GM18517 (cell line): ENCODE results near the gene PDCD10.
A peak's percentile ranks its signal among the peaks of the same experiment; 100 is the strongest.

Source experiments
- ATAC-seq: cut with Tn5 transposase; IDR thresholded peaks from one replicate; pipeline ENCODE4 v1.9.1; 2021; ENCODE audit warnings: mild to moderate bottlenecking, moderate library complexity; ENCODE audit not compliant: unreplicated experiment

Gene PDCD10

GRCh38 chr3:167684388-167684993 lies 50.2 kb downstream of the PDCD10 start:
- peak; percentile 85 for ATAC-seq

GRCh38 chr3:167679526-167679925 lies 55.2 kb downstream of the PDCD10 start:
- ATAC-seq = no peak

GRCh38 chr3:167675848-167676247 lies 58.8 kb downstream of the PDCD10 start:
- ATAC-seq = no peak

GRCh38 chr3:167673221-167673620 lies 61.5 kb downstream of the PDCD10 start:
- ATAC-seq = no peak

DNA sequence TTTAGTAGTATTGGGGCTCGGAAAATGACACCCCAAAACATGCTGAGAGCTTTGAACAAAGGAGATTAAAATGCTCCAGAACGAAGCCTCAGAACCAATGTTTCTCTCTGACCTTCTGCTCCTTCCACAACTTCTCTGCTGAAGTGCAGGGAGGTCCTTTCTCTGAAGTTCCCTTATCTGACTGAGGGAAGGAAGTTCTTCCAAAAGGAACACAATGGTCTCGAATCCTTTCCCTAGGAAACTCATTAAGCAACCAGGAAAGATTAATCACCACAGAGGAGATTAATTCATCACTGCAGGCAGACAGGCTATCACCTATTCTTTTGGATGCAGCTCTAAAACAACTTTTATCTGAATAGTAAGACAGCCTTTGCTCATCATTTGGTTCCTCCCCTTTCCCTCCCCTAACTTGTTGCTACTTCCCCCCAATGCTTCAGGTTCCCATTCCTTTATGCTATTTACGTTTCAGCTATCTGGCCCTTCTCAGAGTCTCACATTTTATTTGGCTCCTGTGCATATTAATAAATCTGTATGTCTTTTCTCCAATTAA lies 62.7 kb downstream of the PDCD10 start:
- ATAC-seq = no peak

DNA sequence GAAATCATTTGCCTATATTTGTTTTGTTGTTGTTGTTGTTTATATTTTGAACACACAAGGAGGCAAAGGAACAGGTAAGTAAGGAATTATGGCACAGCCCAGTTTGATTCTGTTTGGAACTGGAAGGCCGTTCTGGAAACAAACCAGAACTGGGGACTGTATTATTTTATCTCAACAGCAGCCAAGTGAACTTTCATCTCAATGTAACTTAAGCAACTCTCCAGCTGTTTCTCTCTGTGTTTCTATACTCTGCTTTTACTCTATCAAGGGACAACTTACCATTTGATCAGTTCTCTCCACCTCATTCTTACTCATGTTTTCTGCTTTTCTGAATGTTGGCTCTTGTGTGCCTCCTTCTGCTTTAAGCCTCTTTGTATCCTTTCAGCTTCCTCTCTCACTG lies 65.0 kb downstream of the PDCD10 start:
- no peak for ATAC-seq

- ATAC-seq = no peak
Measured at GRCh38 chr3:167668651-167669050, 66.0 kb downstream of the PDCD10 start.

GRCh38 chr3:167666563-167666962 lies 68.1 kb downstream of the PDCD10 start:
- ATAC-seq = no peak

GRCh38 chr3:167662919-167663400 lies 71.7 kb downstream of the PDCD10 start:
- no peak for ATAC-seq

DNA sequence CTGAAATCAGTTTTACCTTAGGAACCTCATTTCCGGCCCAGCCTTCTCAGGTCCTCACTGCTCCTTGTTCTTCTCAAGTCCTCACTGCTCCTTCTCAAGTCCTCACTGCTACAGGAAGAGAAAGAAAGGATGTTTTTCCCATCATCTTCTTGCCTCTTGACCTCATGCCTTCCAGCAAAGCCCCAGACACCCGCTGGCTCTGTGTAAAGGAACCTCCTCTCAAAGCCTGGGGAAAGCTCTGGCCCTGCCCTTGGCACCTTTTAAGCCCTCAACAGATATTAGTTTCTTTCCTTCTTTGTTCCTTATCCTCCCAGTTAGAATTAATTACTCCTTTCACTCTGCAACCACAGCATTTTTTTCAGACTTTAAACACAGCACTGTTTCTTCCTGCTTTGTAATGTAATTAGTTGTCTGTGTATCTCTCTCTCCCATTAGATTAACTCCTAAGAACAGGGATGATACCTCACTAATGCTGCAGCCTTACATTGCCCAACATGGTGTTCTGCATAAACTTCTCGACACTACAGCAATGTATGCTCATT lies 76.9 kb downstream of the PDCD10 start:
- no peak for ATAC-seq

GRCh38 chr3:167656821-167657220 lies 77.9 kb downstream of the PDCD10 start:
- ATAC-seq = no peak

DNA sequence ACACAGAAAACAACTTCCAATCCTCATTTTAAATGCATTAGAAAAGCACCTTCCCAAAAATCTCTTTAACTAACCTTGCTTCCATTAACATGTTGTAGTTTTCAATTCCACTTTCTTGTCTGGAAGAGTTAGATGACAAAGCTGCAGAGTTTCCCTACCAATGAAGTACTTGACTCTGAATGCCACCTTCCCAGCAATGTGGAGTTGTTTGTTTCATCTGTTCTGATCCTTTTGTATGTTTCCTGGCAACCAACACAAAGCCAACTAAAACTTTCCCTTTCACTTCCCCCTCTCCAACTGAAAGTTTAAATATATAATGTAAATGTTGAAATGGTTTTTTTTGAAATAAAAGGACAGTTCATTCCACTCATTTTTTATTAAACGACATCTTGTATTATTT lies 80.9 kb downstream of the PDCD10 start, which contains the start of gene WDR49:
TSS of gene WDR49 (minus strand) at position 183 of the 400 bp plus-strand sequence. CDS start 517 bp downstream, outside the sequence.
- no peak for ATAC-seq

DNA sequence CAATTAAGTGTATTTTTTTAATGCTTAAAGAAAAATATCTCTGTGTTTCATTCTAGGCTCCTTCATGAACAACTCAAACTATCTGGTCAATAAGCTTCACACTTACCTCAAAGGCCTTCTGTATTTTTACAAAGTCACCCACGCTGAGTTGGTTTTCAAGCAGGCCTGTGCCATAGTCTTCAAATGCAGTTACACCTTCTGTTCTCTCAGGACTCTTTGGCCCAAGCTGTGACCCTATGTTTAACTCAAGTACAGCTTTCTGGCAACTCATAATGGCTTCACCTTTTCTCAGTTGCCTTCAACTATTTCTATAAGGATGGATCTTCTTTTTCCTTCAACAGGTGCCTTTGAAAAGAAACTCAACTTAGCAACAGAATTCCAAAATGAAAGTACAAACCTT lies 81.5 kb downstream of the PDCD10 start:
- ATAC-seq = no peak

DNA sequence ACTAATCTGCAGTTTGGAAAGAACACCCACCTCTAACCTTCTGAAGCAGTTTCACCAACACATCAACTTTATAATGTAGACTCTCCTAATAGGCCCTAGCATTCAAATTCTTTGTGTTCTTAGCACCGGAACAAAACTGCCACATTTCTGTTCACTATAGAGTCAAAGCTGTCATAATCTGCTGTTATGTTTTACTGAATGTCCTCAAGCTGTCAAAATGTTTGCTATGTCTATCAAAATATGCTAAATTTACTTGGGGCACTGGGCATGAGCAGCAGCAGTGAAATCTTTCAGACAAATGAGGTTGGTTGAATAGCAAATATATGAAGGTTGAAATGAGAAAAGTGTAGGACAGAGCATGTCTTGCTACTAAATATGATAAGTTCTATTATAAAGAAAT lies 82.9 kb downstream of the PDCD10 start:
- ATAC-seq = no peak

DNA sequence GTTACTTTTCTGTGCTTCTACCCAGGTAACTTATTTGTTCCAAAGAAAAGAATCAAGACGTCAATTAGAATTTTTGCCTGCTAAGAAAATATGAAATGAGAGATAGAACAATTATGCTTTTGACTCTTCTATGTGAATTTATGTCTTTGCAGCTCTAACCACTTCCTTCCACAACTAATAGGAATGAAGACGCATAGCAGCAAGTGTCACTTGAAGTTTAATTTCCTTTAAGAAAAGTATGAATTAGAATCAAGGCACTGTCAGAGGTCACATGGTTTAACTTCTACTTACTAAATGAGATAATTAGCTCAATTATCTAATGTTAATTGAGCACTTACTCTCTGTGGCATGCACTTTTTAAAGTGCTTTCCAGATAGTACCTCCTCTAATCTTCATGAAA lies 84.2 kb downstream of the PDCD10 start:
- ATAC-seq = no peak

- no peak for ATAC-seq
Measured at GRCh38 chr3:167649746-167650145, 84.9 kb downstream of the PDCD10 start.

DNA sequence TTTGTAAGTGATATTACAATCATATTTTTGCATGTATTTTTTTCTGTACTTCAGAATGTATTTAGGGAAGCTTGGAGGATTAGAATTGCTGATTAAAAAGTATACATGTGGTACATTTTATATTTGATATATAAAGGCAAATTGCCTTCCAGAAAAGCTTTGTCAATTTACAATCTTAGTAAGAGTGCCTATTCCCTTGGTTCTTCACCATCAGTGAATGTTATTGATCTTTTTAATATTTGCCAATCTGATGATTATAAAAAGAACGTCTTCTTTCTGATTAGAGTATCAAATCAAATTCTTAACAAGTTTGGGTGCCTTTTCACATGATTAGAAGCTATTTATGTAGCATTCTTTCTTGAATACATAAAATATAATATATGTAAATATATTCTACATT lies 90.1 kb downstream of the PDCD10 start:
- no peak for ATAC-seq
